ENCODE results near the gene LASP1.

The LASP1 gene

DNA sequence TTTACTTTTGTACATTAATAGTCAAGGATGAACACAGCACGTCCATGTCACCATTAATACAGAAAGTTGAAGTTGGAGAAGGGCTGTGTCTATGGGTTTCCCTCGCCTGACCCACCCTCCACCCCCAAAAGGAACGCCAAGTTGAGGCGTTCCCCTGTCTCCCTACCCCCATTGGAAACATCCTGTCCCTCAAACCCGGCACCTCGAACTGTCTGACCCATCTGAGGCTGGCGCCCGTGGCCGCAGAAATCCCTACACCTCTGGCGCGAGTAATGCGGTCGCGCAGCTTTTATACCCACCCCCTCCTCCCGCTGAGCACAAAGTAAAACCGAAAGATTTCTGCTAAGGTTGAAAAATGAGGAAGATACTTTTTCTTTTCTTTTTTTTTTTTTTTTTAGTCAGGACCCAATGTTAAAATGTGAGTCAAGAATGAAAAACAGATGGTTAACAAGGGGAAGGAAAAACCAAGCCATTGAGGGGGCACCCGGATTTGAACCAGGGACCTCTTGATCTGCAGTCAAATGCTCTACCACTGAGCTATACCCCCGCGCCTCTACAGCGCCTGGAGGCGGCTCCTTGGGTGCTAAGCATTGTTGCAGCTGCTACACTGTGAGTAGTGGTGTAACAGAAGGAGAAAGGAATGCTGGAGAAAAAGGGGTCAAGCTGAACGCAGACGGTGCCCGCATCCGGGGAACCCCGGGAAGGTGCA is 887 bp upstream of the LASP1 start:
- peak; percentile 77 to 79 for DNase-seq (ENCODE audit: low read depth in 1 of 2, low spot score in 1 of 2)

DNA sequence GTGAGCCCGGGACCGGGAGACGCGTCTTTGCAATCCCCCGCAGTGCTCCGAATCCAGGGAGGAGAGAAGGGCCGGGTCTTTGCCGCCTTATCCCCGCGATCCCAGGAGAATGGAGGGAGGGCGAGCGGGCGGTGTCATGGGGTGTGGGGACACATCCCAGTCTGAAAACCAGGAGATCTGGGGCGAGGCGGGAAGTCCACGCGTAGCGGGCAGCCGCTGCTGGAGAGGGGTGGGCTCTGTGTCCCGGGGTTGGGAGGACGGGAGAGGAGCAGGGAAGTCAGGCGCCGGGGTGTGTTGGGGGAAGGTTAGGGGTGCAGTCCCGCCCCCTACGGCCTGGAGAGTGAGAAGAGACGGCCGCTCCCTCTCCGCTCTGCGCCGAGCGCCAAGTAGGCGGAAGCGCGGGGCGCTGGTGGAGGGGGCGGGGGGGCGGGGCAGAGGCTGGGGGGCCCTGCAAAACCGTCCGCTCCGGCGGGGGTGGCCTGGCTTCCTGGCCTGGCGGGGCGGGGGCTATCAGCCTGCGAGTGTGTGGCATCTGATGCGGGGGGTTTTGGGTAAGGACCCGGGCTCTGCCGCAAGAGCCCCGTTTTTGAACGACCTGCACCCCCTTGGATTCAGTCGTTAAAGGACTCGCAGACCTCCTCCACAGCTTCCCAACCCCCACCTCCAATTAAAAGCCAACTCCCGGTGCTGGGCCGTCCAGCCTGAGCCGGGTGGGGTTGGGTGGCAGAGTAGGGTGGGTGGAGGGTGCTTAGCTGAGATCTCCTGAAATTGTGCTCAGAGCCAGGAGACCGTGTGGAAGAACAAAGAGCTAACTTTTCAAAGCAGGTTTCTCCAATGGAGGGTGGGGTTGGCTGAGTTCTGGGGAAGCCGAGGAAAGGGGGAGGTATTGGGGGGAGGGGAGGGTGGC is 654 bp downstream of the LASP1 start:
- DNase-seq (ENCODE audit: low read depth in 1 of 2, low spot score in 1 of 2) = peak; percentile 30 to 48

DNA sequence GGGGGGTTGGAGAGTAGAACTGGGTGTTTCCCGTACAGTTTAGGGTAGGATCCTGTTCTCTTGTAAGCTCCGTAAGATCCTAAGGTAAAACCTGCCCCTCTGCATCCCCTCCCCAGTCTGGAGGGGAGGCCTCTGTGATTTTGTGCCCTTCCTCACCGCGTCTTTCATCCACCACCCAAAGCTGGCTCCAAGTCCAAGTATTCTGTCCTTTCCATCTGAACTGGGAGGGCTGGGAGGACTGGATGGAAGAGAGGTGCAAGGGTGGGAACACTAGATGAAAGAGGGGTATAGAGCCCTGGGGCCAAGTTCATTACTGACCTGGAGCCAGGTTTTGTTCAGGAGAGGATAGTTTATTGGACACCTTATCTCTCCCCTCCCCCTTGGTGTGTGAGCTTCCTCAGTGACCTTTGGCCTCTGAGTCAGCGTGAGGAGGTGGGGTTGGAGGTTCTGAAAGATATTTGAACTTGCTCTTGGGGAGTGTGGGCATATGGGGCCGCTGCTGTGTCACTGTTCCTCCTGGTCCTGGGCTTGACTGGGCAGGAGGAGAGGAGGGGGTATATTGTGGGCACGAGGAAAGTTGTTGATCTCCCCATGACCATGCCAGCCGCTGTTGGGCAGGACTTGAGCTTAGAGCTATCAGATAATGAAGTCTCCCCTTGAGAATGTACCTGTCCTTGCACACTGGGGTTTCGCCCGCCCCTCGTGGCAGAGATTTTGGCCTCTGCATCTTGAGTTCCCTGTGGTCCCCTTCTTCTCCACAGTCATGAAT is 1.6 kb downstream of the LASP1 start:
- DNase-seq (ENCODE audit: low read depth in 1 of 2, low spot score in 1 of 2) = peak; percentile 30 to 50

DNA sequence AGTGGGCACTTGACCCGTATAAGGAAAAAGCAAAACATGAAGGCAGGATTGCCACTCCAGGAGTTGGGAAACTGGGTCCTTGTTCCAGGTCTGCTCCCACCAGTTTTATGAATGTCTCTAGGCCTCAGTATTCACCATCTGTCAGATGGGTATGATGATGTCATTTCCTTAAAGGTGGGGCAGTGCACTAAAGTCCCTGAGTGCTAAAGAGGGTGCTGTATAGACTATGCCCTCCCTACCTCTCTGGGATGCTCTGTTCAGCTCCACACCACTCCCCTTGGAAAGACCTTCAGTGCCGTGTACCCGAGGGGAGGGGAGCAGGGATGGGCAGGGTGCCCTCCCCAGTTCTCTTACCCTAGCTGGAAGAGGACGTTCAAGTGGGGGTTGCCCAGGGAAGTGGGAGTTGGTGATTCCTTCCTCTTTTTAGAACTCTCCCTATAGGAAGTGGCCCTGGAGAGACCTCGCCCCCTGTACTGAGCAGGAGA is 2.2 kb downstream of the LASP1 start:
- DNase-seq (ENCODE audit: low read depth in 1 of 2, low spot score in 1 of 2) = no peak

DNA sequence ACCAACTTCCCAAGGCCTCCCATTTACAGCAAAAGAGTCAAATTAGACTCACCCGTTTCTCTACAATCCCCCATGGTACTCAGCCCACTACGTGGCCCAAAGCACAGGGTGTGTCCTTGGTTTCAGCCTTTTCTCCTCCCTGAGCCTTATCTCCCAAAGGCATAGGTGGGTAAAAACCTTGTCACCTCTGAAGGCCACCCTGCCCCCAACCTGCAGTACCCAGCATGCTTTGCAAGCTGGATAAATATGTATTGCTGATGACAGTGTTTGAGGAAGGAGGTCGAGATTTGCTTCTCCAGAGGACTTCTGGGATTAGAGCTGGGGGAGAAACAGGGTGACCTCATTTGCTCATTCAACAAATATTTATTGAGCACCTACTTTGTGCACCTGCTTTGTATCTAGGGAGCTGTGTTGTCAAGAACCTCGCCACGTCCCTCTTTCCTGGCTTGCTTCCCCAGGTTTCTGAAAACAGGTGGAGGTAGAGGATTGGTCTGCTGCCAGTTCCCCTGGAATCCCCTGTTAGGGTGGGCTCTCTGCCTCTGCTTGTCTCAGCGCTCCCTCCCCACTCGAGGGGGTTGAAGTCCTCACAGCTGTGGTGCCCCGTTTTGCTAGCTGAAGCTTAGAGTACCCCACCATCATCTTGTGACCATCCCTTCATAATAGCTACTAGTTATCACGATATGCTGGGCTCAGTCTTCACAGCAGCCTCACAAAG is 3.0 kb downstream of the LASP1 start:
- DNase-seq (ENCODE audit: low read depth in 1 of 2, low spot score in 1 of 2) = no peak

DNA sequence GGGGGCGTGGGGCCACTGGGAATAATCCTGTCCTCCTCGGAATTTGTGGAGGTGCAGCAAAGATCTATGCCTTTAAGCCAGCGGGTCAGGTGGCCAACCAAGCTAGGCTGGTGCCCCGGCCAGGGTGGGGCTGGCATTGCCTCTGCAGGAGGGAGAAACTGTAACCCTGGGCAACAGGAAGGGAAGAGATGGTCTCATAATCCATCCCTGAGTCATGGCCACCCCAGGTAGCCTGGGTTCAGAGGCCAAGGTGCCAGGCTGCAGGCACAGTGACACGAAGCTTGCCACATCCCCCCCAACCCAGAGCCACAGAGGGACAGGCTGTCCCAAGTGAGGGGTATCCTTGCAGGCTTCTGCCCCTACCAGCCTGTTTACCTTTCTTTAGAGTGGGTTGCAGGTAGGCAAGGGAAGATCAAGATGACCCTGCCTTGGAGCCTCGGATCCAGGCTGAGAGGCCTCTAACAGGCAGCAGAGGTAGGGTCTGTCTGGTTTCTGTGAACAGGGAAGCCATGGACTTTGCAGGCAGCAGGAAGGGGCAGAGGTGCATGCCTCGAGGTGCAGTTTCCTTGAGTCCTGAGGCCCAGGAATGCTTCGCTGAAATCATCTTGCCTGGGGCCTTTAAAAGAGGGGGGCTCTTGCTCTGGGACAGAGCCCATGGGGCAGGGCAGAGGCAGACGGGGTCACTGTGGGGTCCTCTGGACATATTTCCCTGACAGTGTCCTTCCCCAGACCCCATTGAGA is 4.0 kb downstream of the LASP1 start:
- DNase-seq (ENCODE audit: low read depth in 1 of 2, low spot score in 1 of 2) = no peak

DNA sequence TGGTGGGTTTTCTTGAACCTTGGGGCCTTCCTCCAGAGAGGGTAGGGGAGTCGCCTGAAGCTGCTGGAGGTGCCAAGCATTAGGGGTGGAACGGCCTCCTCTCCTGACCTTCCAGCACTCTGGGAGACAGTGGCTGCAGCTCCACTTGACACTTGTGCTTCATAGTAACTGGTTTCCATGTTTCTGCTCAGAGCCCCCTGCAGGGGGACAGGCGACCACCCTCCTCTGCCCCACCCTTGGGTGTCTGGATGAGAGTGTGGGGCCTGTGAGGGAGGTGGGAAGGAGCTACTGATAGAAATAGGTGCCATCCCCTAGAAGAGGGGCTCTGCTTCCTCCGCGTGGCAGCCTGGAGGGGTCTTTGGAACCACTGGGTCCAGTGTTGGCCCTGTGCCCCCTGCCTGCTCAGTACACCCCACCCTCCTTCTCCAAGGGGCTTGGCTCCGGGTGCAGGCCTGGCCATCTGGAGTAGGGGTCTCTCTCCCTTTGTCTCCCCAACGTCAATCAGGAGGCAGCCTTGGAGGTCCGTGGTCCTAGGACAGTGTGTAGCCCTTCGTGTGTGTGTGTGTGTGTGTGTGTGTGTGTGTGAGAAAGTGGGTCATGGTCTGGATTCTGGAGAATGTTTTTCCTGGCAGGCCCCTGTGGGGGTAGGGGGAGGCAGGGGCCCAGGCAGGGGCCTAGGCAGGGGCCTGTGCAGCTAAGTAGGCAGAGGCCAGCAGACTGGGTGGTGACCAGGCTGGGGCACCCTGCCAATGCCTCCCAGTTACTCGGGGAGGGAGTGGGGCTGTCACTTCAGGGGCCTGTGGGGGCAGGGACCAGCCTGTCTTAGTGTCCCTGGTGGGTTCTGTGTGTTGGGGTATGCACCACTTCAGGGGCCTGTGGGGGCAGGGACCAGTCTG is 4.9 kb downstream of the LASP1 start:
- DNase-seq (ENCODE audit: low read depth in 1 of 2, low spot score in 1 of 2) = no peak

DNA sequence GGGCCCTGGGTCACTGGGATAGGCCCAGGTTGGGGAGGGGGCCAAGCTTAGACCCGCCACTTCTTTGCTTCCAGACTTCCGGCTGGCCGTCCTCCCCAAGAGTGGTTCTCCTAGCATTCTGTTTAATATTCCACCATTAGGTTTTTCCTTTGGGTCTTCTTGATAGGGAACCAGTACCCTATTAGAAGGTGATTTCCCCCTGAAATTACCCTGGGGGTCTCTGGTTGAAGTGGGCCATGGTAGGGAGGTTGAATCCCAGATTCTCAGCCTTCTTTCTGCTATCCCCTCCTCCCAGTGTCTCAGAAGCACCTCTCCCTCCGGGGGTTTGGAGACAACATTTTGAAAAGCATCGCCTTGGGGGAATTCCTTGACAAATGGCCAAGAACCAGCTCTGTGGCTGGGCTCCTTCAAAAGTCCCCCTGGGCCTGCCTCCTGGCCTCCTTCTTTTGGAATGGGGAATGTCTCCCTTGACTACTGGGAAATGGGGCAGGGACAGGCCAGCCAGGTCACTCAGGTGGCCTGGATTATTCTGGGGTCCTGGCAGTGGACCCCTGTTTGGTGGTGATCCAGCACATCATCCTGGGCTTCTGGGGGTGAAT is 5.7 kb downstream of the LASP1 start:
- DNase-seq (ENCODE audit: low read depth in 1 of 2, low spot score in 1 of 2) = no peak

DNA sequence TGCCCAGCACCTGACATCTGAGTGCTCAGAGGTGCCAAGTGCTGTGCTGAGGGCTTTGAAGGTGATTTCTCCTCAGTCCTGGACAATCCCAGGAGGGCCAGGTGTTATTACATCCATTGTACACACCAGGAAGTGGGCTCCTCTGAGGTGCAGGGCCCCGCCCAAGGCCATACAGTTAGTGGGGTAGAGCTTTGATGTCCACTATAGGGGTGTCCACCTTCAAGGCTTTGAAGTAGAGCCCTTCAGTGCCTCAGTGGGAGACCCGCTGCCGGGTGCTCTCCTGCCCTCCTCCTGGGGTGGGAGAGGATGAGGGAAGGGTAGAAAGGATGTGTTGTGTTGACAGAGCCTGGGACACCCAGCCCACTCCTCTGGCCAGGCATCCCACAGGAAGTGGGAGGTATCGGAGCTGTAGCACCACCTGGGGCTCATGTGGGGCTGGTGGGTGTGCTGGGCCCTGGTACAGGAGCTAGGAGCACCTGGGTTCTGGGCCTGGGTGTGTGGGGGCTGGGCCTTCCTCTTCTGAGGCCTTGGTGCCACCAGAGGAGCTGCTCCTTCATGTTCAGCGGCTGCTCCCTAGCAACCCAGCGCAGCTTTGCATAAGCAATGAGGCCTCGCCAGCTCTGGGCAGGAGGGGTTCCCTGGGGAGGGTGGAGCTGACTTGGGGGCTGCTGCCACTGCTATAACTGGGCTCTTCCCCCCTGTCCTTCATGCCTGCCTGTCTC is 7.4 kb downstream of the LASP1 start:
- no peak for DNase-seq (ENCODE audit: low read depth in 1 of 2, low spot score in 1 of 2)

DNA sequence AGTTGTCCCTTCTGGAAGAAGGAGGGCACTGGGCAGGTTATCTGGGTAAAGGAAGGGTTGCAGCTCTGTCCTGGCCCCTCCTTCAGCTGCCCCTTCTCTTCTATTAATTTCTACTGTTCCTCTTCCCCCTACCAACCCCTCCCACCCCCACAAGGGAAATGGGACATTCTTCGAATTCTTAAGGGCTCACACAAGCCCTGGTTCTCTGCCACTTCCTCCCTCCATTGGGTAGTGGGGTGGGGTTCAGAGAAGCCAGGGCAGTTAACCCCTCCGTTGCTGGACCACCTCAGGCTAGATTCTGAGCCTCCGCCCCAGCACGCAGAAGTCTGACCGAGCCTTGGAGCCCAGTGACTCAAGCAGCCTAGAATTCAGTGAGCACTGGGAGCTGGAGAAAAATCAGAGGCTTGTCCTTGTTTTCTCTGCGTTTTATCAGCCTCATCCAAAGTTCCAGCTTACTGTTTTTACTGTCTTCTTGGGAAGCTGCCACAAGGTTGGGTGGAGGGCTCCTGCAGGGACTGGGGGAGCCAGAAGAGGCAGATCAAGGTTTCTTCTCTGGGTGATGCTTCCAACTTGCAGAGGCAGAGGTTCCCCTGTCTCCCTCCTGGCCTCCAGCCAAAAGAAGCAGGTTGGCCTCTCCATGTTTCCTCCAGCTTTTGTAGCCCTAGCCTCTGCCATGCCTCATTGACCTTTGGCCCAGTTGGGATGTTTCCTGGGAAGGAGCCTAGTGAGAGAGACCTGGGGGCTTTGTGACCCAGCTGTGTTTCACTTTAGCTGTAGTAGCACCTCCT is 10.2 kb downstream of the LASP1 start:
- no peak for DNase-seq (ENCODE audit: low read depth in 1 of 2, low spot score in 1 of 2)

DNA sequence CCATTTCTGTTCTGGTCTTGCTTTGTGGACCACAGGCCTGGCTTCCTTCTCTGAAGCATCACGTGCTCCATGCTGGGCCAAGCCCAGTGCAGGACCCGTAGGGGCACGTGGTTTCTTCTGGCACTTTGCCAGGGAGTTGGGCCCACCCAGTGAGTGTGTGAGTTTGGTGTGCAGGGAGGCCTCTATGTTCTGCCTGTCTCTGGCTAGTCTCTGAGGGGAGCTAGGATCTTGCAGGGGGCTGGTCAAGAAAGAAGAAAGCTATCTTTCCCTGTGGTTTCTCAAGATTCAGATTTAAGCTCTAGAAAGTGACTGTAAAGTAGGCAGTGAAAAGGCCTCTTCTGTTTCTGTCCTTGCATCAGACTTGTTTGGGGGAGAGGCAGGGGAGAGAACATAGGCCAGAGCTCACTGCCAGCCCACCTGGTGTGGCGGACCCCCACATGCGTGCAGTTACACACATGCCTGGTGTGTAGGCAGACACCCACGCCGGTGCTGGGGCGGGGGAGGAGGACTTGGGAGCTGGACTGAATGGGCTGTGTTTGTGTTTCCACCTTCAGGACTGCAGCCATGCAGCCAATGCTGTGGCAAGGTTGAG is 11.8 kb downstream of the LASP1 start:
- DNase-seq (ENCODE audit: low read depth in 1 of 2, low spot score in 1 of 2) = no peak

DNA sequence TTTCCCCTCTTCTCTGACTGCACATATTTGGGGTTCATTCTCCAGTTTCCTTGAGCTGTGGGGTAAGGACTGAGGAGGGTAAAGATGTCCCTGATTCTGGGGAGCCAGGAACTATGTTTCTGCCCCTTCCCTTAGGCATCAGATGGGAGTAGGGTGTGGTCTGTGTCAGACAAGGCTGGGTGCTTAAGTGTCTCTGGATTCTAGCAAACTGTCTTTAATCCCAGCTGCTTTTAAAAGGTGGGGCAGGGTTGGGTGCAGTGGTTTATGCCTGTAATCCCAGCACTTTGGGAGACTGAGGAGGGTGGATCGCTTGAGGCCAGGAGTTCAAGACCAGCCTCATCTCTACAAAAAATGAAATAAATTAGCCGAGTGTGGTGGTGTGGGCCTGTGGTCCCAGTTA is 13.0 kb downstream of the LASP1 start:
- no peak for DNase-seq (ENCODE audit: low read depth in 1 of 2, low spot score in 1 of 2)

DNA sequence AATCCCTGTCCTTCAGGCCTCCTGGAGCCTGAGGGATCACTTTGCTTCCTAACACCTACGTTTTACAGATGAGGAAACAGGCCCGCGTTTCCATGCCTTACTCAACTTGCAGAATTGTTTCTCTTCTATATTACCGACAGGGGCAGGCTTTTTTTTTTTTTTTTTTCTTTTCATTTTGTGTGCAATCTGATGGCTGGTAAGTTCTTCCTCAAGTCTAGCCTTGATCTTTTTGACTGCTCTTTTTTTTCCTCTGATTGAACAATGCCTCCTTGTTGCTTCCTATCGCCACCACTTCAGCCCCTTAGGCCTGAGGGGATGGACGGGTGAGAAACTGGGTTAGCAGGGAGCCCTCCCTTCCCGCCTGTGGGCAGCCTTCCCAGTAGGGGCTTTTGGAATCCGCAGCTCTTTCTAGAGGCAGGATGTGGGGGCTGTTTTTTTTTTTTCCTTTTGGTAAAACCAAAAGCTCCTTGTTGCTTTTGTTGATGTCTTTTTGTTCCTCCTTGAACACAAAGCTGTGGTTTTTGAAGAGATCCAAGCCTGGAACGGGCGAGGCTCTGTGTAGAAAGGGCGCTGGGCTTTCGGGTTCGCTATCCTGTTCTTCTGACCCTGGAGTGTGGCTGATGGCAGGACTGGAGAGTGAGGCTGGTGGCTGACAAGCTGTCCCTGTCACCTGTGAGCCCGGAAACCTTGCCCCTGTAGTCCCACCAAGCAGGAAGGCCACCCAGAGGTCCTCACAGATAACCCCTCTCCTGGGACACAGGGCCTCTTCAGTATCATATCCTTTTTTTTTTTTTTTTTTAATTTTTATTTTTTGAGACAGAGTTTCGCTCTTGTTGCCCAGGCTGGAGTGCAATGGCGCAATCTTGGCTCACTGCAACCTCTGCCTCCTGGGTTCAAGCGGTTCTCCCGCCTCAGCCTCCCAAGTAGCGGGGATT is 14.0 kb downstream of the LASP1 start:
- DNase-seq (ENCODE audit: low read depth in 1 of 2, low spot score in 1 of 2) = no peak

DNA sequence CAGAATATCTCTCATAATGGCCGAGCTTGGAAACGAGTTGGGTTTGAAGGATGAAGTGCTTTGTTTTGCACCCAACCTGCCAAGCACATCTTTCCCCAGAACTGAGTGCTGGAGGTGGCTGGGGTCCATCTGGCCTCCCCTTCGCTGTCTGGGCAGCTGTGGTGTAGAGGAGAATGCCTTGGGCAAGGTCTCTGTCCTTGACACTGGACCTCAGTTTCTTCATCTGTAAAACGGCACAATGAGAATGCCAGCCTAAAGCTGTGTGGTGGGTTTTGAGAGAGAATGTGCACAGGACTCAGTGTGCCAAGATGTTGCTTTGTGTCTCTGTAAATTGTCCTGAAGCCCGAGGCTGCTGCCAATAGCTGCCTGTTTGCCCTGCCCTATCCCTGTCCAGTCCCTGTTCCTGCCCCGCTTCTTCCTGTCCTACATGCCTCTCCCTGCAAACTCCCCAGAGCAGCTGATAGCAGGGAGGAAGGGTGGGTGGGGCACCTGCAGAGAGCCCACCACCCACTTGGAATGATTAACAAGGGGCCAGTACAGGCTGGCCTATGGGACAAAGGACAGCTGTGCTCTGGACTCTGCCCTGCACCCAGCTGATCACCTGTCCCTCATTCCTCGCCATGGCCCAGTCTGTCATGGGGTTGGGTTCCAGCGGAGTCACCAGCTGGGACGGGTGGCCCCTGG is 15.3 kb downstream of the LASP1 start:
- DNase-seq (ENCODE audit: low read depth in 1 of 2, low spot score in 1 of 2) = no peak
